Stimulated activated CD4-positive, alpha-beta T cell treated with anti-CD3 and anti-CD28 coated beads, Interleukin-2, amount 100 ng/mL, for 24 hours (primary cell): ENCODE data around the gene PXDN.
"Not testable (repeated sequence)": the region's sequence is repeated elsewhere in the genome, so short reads cannot be mapped to it uniquely, and the experiment has no call there.

Experiments
- DNase-seq, 2 donors: peaks; one replicate each; pipeline ENCODE4 v3.0.0-alpha.2; 2020

The PXDN gene

DNA sequence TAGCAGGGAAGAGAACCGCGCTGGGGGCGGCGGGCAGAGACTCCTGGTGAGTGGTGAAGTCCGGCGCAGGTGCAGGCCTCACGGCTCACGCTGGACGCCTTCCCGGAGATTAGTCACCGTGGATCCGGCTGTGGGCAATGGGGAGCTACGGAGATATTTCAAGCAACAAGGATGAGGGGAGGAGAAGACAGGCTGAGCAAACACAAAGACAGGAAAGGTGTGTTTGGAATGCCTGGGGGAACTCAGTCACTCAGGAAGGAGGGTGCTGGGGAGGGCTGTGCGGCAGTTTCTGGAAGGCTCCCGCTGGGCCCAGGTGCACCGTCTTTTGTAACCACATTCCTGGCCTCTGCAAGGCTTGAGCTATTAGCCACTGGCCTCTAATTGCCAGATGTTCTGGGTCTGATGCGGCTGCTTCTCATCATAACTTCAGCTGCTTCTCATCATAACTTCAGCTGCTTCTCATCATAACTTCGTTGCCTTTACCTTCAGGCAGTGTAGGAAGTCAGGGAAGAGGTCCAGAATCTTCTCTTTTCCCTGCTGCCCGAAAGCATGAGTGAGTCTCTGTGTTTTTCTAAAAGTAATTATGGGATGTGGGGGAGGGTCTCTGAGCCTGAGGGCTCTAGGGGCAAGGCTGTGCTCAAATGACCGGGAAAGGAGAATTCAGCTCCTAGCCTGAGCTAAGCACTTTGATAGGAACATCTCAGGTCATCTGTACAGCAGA lies 118.9 kb downstream of the PXDN start:
- DNase-seq, result no peak

DNA sequence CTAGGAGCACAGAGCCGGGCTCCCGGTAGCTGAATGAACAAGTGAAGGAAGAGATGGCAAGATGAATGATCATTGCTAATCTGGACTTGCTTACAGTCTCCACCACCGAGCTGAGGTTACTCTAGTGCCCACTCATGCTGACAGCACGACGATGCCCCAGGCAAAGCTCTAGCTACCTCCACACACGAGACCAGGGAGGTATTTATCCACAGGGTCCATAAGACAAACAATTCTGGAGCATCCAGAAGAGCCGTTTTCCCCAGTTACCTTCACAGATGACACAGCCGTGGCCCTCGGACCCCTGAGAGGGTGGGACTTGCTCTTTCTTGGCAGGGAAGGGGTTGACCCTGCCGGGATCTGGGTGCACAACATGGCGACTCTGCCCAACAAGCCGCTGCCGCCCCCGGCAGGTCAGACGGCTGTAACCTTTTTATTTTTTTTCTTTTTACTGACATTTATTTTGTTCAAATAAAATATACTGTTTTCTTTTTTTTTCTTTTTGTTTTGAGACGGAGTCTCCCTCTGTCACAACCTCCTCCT lies 120.3 kb downstream of the PXDN start:
- no peak for DNase-seq

DNA sequence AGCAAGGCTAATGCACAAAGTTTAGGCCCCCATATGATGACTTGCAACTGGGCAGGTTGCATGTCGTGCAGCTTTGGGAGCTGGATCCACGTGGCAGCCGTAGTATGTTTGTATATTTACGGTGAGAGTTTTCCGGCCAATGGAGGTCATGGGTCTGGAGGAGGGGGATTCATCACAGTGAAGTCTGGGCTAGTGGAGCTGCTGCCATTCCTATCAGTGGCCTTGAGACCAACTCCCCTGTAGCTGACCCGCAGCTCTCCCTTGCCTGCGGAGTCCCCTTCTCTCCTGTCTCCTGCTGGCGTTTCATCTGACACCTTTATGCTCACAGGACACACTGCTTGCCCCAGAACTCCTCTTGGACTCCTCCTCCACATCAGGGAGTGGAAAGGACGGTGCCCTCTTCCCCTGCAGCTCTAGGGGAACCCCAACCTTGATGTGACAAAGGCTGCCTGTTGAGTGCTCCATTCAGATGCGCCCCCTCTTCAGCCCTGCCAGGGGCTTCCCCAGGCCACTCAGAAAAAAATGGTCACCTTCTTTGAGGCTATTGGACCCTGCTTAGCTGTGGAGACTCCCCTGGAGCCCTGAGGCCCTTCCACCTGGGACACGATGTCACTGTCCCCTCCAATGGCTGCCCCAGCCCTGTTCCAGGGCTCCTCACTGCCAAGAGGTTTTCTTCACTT lies 121.7 kb downstream of the PXDN start:
- no peak for DNase-seq

DNA sequence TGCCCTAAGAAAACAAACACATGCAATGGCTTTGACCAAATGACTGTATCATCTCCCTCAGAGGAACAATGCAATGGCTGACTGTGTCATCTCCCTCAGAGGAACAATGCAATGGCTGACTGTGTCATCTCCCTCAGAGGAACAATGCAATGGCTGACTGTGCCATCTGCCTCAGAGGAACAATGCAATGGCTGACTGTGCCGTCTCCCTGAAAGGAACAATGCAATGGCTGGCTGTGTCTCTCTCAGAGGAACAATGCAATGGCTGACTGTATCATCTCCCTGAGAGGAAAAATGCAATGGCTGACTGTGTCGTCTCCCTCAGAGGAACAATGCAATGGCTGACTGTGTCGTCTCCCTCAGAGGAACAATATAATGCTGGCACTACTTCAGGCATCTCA lies 122.3 kb downstream of the PXDN start:
- not testable (repeated sequence) for DNase-seq

GRCh38 chr2:1621501-1621900 lies 122.8 kb downstream of the PXDN start:
- DNase-seq, result no peak

GRCh38 chr2:1621041-1621440 lies 123.3 kb downstream of the PXDN start:
- no peak for DNase-seq

GRCh38 chr2:1620081-1620480 lies 124.2 kb downstream of the PXDN start:
- DNase-seq, result no peak

GRCh38 chr2:1619556-1619955 lies 124.8 kb downstream of the PXDN start:
- DNase-seq, result no peak

GRCh38 chr2:1618974-1619373 lies 125.3 kb downstream of the PXDN start:
- DNase-seq, result no peak

DNA sequence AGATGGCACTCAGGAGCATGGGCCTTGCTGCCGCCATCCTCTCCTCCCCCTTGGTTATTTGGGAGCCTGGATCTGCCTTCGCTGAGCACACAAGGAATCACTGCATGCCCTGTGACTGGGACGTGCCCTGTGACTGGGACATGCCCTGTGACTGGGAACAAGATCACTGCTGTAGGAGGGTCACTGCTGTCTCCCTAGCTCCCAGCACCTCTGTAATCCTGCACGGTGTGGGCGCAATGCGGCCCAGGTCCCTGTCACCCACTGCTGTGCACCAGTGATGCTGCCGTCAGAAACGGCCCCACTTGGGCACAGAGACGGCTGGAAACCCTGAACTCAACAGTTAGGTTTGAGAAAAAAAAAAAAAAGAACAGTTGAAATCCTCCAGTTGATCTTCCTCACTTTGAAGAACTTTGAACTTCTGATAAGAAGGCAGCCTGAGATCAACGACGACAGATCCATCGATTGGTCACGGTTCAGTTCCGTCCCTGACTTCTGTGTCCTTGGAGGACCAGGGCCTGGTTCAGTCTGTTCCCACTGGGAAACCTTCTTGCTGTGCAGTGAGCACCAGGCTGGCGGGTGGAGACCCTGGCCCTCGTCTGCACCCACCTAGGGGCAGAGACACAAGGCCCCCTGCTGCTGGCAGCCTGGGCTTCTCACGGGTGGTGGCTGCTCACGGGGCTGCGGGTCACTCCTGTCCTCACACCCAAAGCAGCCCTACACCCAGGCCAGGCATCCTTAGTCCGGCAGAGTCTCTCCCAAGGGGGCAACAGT lies 125.9 kb downstream of the PXDN start:
- DNase-seq, result no peak

- no peak for DNase-seq
Observed at GRCh38 chr2:1617425-1618021, 126.8 kb downstream of the PXDN start.

DNA sequence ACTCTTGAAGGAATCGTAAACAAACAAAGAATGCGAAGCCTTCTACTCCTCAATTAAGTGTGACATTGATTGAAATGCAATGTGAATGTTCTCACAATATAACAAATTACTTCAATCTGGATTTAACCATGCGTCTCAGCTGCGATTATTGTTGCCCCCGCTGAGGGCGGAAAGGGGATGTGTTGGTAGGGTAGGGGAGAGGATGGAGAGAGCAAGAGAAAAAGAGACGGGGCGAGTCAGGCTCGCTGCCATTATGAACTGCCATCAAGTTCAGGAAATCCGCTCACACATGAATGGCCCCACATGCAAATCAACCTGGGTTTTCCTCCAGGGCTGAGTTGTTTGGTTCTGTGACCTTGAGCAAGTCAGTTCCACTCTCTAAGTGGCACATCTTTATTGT lies 129.8 kb downstream of the PXDN start:
- DNase-seq, result no peak

- no peak for DNase-seq
Observed at GRCh38 chr2:1613731-1614354, 130.5 kb downstream of the PXDN start.

- no peak for DNase-seq
Observed at GRCh38 chr2:1613078-1613445, 131.3 kb downstream of the PXDN start.

DNA sequence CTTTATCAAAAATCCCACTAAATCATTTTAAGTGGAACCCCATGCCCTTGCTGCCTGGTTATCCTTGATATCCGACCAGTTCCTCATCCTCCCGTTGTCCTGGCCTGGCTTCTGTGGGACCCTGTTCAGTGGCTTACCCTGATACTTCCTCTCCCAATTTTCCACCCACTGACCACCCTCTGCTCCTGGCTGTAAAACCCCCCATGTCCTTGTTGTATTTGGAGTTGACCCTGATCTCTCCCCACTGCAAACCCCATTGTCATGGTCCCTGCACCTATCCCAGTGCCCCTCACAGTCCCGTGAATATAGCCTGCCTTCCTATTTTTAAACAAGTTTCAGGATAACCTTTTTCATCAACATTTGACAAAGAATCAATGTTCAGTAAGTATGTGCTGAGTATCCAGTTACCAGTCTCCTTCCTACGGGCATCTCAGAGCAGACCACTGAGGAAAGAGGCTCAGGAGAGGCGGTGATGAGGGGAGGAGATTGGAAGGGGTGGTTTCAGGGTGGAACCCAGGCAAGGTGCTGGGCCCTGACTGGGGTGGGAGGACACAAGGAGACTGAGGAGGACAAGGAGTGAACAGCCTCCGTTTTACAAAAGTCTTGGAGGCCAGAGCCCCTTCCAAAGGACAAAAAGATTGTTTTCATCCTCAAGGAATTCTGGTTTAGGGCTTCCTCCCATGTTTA lies 131.8 kb downstream of the PXDN start:
- DNase-seq, result no peak

DNA sequence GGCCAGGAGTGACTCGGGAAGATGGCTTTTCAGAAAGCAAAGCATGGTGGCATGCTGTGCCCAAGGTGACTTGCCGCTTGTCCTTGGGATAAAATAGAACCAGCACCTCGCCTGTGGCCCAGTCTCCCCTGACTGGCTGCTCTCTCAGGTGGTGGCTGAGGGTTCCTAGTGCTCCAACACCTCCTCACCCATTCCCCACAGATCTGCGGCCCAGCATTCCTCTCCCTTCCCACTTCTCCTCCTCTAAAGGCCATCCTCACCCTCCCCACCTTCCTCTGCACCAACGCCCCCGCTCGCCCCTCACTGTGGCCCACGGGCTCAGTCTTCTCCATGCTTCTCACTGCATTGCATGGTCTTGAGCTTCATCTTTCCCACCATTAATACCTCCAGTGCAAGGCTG lies 132.4 kb downstream of the PXDN start:
- DNase-seq, result no peak

DNA sequence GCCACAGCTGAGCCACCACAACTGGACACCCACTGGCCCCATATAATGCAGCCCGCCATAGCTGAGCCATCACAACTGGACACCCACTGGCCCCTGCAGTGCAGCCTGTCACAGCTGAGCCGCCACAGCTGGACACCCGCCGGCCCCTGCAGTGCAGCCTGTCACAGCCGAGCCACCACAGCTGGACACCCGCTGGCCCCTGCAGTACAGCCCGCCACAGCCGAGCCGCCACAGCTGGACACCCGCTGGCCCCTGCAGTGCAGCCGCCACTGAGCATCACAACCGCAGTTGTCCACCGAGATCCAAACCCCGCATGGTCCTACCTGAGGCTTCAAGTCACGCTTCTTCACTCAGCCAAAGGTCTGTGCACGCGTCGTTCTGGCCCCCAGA lies 134.2 kb downstream of the PXDN start:
- DNase-seq, result no peak

GRCh38 chr2:1609485-1610095 lies 134.7 kb downstream of the PXDN start:
- no peak for DNase-seq

GRCh38 chr2:1609040-1609439 lies 135.3 kb downstream of the PXDN start:
- DNase-seq, result no peak

DNA sequence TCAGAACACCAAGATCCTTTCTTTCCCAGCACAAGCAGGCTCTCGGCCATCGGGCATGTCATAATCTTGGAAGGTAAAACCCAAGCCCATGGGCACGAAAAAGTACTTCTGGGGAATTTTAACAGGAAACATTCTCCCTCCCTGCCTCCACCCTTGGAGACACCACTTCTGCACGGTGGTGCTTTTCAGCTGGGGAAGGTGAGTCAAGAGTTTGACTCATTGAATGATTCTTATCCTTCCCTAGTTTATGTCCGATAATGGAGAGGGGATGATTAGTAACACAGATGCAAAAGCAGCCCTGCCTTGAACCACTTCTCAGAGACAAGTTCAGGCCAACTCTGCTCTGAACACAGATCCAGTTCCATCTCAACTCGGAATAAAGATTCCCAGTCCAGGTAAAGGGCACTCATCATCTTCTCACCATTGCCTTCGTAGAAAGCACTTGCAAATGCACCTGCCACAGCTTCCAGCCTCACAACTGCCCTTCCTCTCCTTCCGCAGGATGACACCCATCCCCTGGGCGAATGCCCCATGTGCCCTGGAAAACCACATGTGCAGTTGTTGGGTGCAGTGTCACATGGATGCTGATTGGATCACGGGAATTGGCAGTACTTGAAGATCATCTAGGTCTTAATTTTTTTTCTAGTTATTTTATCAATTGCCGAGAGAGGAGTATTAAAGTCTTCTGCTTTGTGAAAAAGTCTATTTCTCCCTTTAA lies 136.2 kb downstream of the PXDN start:
- DNase-seq, result no peak
